ENCODE results near the gene FAR1. TPM values are rescaled to one million over a fixed set of nuclear protein-coding genes. Genes with fewer than 3 reads are reported as not detected.

The FAR1 gene
- total RNA-seq, 1 donor from 2014 or later = 58.0 TPM

GRCh38 chr11:13699041-13699440 is 30.6 kb downstream of the FAR1 start:
- no peaks in the 10 kb centered on the region for H3K27me3 Mint-ChIP-seq
- H3K9me3 Mint-ChIP-seq (ENCODE audit: low read depth) = no peaks in the 10 kb centered on the region
- H3K36me3 Mint-ChIP-seq (ENCODE audit: insufficient read depth) = peaks cover 26% of the 10 kb centered on the region
- no peak for DNase-seq (ENCODE audit: low spot score, unreplicated experiment)
- no peak overlapping the region for H3K27ac Mint-ChIP-seq
- H3K4me1 Mint-ChIP-seq (ENCODE audit: low read depth) = peaks cover 20% of the 10 kb centered on the region
- H3K4me3 Mint-ChIP-seq (ENCODE audit: low read depth) = no peak overlapping the region
- TF ChIP-seq CTCF (IDR thresholded peaks at IDR 0.05; ENCODE audit: unreplicated experiment) = no peak

- Mint-ChIP-seq H3K27ac (no peak overlapping the region), H3K27me3 (no peaks in the 10 kb centered on the region), H3K36me3 (ENCODE audit: insufficient read depth) (peaks cover 27% of the 10 kb centered on the region), H3K9me3 (ENCODE audit: low read depth) (no peaks in the 10 kb centered on the region), H3K4me3 (ENCODE audit: low read depth) (no peak overlapping the region), H3K4me1 (ENCODE audit: low read depth) (peaks cover 20% of the 10 kb centered on the region)
- TF ChIP-seq CTCF (IDR thresholded peaks at IDR 0.05; ENCODE audit: unreplicated experiment) = no peak
- DNase-seq (ENCODE audit: low spot score, unreplicated experiment) = no peak
Measured at GRCh38 chr11:13699870-13700269, 31.4 kb downstream of the FAR1 start.

- no peak for TF ChIP-seq CTCF (IDR thresholded peaks at IDR 0.05; ENCODE audit: unreplicated experiment)
- peaks cover 20% of the 10 kb centered on the region for H3K4me1 Mint-ChIP-seq (ENCODE audit: low read depth)
Measured at GRCh38 chr11:13701506-13701905, 33.0 kb downstream of the FAR1 start.

GRCh38 chr11:13702071-13702470 is 33.6 kb downstream of the FAR1 start:
- no peak for TF ChIP-seq CTCF (IDR thresholded peaks at IDR 0.05; ENCODE audit: unreplicated experiment)
- no peaks in the 10 kb centered on the region for H3K9me3 Mint-ChIP-seq (ENCODE audit: low read depth)
- H3K4me3 Mint-ChIP-seq (ENCODE audit: low read depth) = no peak overlapping the region
- H3K27ac Mint-ChIP-seq = no peak overlapping the region
- H3K27me3 Mint-ChIP-seq = no peaks in the 10 kb centered on the region
- DNase-seq (ENCODE audit: low spot score, unreplicated experiment) = no peak
- H3K4me1 Mint-ChIP-seq (ENCODE audit: low read depth) = peaks cover 20% of the 10 kb centered on the region
- H3K36me3 Mint-ChIP-seq (ENCODE audit: insufficient read depth) = peaks cover 21% of the 10 kb centered on the region

More at GRCh38 chr11:13701506-13701905, 33.0 kb downstream of the FAR1 start:
- H3K9me3 Mint-ChIP-seq (ENCODE audit: low read depth) = no peaks in the 10 kb centered on the region
- no peaks in the 10 kb centered on the region for H3K27me3 Mint-ChIP-seq
- H3K27ac Mint-ChIP-seq = no peak overlapping the region
- DNase-seq (ENCODE audit: low spot score, unreplicated experiment) = no peak
- H3K4me3 Mint-ChIP-seq (ENCODE audit: low read depth) = no peak overlapping the region
- H3K36me3 Mint-ChIP-seq (ENCODE audit: insufficient read depth) = peaks cover 21% of the 10 kb centered on the region

- no peaks in the 10 kb centered on the region for H3K27me3 Mint-ChIP-seq
- H3K27ac Mint-ChIP-seq = no peak overlapping the region
- no peaks in the 10 kb centered on the region for H3K4me1 Mint-ChIP-seq (ENCODE audit: low read depth)
- H3K36me3 Mint-ChIP-seq (ENCODE audit: insufficient read depth) = peaks cover 15% of the 10 kb centered on the region
- no peak for TF ChIP-seq CTCF (IDR thresholded peaks at IDR 0.05; ENCODE audit: unreplicated experiment)
- DNase-seq (ENCODE audit: low spot score, unreplicated experiment) = no peak
- H3K4me3 Mint-ChIP-seq (ENCODE audit: low read depth) = no peak overlapping the region
- no peaks in the 10 kb centered on the region for H3K9me3 Mint-ChIP-seq (ENCODE audit: low read depth)
Measured at GRCh38 chr11:13705710-13706109, 37.2 kb downstream of the FAR1 start.
